ENCODE measurements around the gene GNG5.
"Not testable (repeated sequence)": the region's sequence is repeated elsewhere in the genome, so short reads cannot be mapped to it uniquely, and the experiment has no call there.

The GNG5 gene

GRCh38 chr1:84488107-84488506 lies 18.3 kb downstream of the GNG5 start:
- no peak for DNase-seq

- no peak for DNase-seq
These were observed 25.1 kb downstream of the GNG5 start for GRCh38 chr1:84481317-84481716.

- DNase-seq: no peak
These were observed 25.7 kb downstream of the GNG5 start for GRCh38 chr1:84480650-84481049.

GRCh38 chr1:84479998-84480397 lies 26.4 kb downstream of the GNG5 start:
- peak in 1 of 3 experiments; percentile 48 for DNase-seq

- peak; percentile 80 to 93 (median 87) for DNase-seq
These were observed 27.2 kb downstream of the GNG5 start, which contains the start of gene RPF1 for GRCh38 chr1:84478876-84479868. RPF1 (plus strand) TSS chr1:84479266; CDS start chr1:84479282, 16 bp downstream.

- DNase-seq: no peak
These were observed 30.2 kb downstream of the GNG5 start for GRCh38 chr1:84476225-84476624.

GRCh38 chr1:84467298-84467697 lies 39.1 kb downstream of the GNG5 start:
- peak in 1 of 3 experiments; percentile 2 for DNase-seq

- DNase-seq: no peak
These were observed 44.3 kb downstream of the GNG5 start for GRCh38 chr1:84462118-84462517.

- no peak for DNase-seq
These were observed 53.9 kb downstream of the GNG5 start for GRCh38 chr1:84452436-84452835.

- no peak for DNase-seq
These were observed 55.5 kb downstream of the GNG5 start for GRCh38 chr1:84450910-84451309.

- DNase-seq: not testable (repeated sequence)
These were observed 57.7 kb downstream of the GNG5 start for GRCh38 chr1:84448704-84449103.

Data from NCI-H1417 (cell line).